Right lobe of liver (tissue), 6 donors: ENCODE results near the gene ST8SIA5. TPM values are rescaled to one million over a fixed set of nuclear protein-coding genes. Genes with fewer than 3 reads are reported as not detected.

Source experiments
- ATAC-seq, 4 donors: fragments of 200-7000 bp; cut with Tn5 transposase; one replicate each; pipeline ENCODE4 v1.9.1; 2020; ENCODE audit warnings: mild to moderate bottlenecking in 4 of 4, moderate library complexity in 4 of 4
- DNase-seq, 3 donors: peaks; one replicate each; pipeline ENCODE4 v3.0.0-alpha.2; 2020
- H3K27ac ChIP-seq, 3 donors: fragments of 200-600 bp; one replicate each; pipeline ENCODE4 v1.8.0; 2022
- H3K27me3 ChIP-seq, 2 donors: fragments of 200-600 bp; one replicate each; pipeline ENCODE4 v1.8.0; 2022
- H3K36me3 ChIP-seq, 4 donors: fragments of 200-600 bp; sonication (generic) in 1 of 4; one replicate each; pipeline versions ENCODE4 v1.5.1 to v1.8.0; 2017 to 2022; ENCODE audit warnings: control low read depth in 1 of 4
- H3K4me1 ChIP-seq, 4 donors: fragments of 200-600 bp; sonication (generic) in 1 of 4; one replicate each; pipeline versions ENCODE4 v1.5.1 to v1.8.0; 2017 to 2022; ENCODE audit warnings: control low read depth in 1 of 4
- H3K4me3 ChIP-seq, 3 donors: fragments of 200-600 bp; one replicate each; pipeline ENCODE4 v1.8.0; 2022
- H3K9me3 ChIP-seq, 4 donors: fragments of 200-600 bp; sonication (generic) in 1 of 4; one replicate each; pipeline versions ENCODE4 v1.5.1 to v1.8.0; 2017 to 2022; ENCODE audit warnings: control low read depth in 1 of 4
- POLR2A ChIP-seq: fragments of 450-650 bp; IDR thresholded peaks from one replicate; pipeline ENCODE4 v1.6.1; 2017; ENCODE audit warnings: antibody characterized with exemption, mild to moderate bottlenecking
- WGBS: methylation state at CpG from one replicate; pipeline ENCODE4 v1.1.6; 2018; ENCODE audit warnings: low coverage, low lambda C conversion rate; ENCODE audit not compliant: insufficient coverage; ENCODE audit errors: missing lambda C conversion rate; 5-methylcytosine and 5-hydroxymethylcytosine counted together
- intact Hi-C, 2 donors: fragments of 100-400 bp; cut with DNase I; formaldehyde crosslinking; loops; one replicate each; pipeline versions ENCODE4 v1.11.2 to v1.14.1; 2022
- total RNA-seq, 6 experiments: library from RNA; depleted of rRNA in 2 of 6; stranded (reverse); fragments of >200 nt in 2 of 6; fragmentation: NEBNext Ultra II Directional in 3 of 6; extraction: Animal tissue kit (Norgen Biotek cat#: 25700) in 3 of 6; gene quantifications; one replicate each; pipeline versions ENCODE4 v1.1.0 to v1.2.4, GENCODE V29; 2016 to 2023
- TF ChIP-seq, protein P1 (sequence below), 4 donors: fragments of 200-600 bp in 3 of 4; fragments of 450-650 bp in 1 of 4; IDR thresholded peaks; one replicate each; pipeline versions ENCODE4 v1.5.1 to v1.8.0; 2016 to 2022; ENCODE audit warnings: antibody characterized with exemption in 4 of 4, mild to moderate bottlenecking in 2 of 4
- donor health status: DM: no; HTN: yes; CAD: no.
- donor health status: DM: no; HTN: no; CAD: no.
- donor health status: DM: no; HTN: no; CAD: no.
- donor health status: DM: no; HTN: yes; CAD: no.
- donor health status: DM: no; HTN: yes; CAD: no.

ST8SIA5 gene
- total RNA-seq, 6 experiments from 2014 or later: 0.07 to 0.92 TPM; not detected in 4

DNA sequence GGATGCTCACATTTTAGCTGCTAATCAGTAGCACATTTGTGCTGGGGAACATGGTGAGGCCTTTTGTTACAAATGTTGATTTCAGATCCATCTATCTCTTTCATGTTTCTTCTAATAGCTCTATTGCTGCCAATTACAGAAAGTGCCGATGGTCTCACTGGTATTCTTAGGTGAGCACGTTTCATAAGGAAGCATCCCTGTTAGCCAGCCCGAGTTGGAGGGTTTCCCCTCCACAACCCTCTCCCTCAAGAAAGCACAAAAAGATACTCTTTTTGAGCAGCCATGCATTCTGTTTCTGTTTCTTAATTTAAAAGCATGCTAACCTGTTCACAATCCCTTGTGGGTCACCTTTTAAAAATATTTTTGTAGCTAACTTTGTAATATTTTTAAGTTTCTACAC lies 30.8 kb upstream of the ST8SIA5 start:
- WGBS: 76% methylated on average over 3 of the region's 3 CpGs
- no peaks in the 10 kb centered on the region for H3K27me3 ChIP-seq
- intact Hi-C loops: no loop called here
- H3K27ac ChIP-seq: no peak overlapping the region
- no peaks in the 10 kb centered on the region for H3K36me3 ChIP-seq
- DNase-seq: no peak
- no peak for ATAC-seq
- no peak overlapping the region for H3K4me3 ChIP-seq
- TF ChIP-seq, protein P1, sequence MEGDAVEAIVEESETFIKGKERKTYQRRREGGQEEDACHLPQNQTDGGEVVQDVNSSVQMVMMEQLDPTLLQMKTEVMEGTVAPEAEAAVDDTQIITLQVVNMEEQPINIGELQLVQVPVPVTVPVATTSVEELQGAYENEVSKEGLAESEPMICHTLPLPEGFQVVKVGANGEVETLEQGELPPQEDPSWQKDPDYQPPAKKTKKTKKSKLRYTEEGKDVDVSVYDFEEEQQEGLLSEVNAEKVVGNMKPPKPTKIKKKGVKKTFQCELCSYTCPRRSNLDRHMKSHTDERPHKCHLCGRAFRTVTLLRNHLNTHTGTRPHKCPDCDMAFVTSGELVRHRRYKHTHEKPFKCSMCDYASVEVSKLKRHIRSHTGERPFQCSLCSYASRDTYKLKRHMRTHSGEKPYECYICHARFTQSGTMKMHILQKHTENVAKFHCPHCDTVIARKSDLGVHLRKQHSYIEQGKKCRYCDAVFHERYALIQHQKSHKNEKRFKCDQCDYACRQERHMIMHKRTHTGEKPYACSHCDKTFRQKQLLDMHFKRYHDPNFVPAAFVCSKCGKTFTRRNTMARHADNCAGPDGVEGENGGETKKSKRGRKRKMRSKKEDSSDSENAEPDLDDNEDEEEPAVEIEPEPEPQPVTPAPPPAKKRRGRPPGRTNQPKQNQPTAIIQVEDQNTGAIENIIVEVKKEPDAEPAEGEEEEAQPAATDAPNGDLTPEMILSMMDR (IDR thresholded peaks at IDR 0.05): no peak
- TF ChIP-seq POLR2A: no peak
- no peaks in the 10 kb centered on the region for H3K9me3 ChIP-seq
- H3K4me1 ChIP-seq: no peaks in the 10 kb centered on the region

DNA sequence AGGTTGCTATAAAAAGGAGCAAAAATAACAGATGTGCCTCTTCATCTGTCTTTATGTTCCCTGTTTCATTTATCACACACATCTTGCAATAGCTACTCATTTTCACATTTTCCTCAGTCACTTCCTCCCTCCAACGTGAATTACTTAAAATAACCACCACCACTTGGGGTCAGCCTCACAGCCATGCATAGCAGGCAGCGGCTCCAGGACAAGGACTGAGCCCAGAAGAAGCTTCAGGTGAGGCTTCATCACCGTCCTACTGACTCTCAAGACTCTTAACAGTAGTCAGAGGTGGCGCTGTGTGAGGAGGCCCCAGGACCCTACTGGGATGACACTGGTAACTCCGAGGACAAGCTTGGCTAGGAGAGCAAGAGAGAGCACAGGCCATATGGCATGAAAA lies 15.5 kb upstream of the ST8SIA5 start:
- Histone ChIP-seq H3K9me3 (no peaks in the 10 kb centered on the region), H3K4me1 (no peaks in the 10 kb centered on the region), H3K27me3 (no peaks in the 10 kb centered on the region), H3K36me3 (no peaks in the 10 kb centered on the region), H3K27ac (no peak overlapping the region), H3K4me3 (no peak overlapping the region)
- no peak for TF ChIP-seq POLR2A
- TF ChIP-seq, protein P1 (IDR thresholded peaks at IDR 0.05): no peak
- ATAC-seq (no peak), DNase-seq (no peak)
- intact Hi-C loops: no loop called here
- WGBS: 48% methylated on average over 3 of the region's 5 CpGs

DNA sequence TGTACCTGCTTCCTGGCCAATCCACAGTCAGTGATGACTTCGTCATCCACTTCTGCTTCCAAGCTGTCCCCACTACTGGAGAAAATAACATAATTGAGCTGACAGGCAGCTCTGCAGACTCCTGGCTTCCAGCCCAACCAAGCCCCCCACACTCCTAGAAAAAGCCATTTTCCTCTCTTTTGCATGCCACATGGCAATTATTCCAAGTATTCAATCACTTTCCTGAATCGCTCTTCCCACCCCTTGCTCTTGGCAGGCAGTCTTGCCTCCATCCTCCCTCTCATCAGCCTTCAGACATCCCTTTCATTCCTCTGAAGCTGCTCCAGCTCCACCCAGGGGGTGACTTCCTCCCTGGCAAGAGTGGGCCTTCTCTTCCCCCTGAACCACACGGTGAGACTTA lies 14.3 kb upstream of the ST8SIA5 start:
- H3K27ac ChIP-seq: no peak overlapping the region
- no peaks in the 10 kb centered on the region for H3K27me3 ChIP-seq
- 42% methylated on average over 3 of the region's 3 CpGs for WGBS
- H3K4me3 ChIP-seq: no peak overlapping the region
- intact Hi-C loops: no loop called here
- DNase-seq (no peak), ATAC-seq (no peak)
- no peaks in the 10 kb centered on the region for H3K4me1 ChIP-seq
- H3K36me3 ChIP-seq: no peaks in the 10 kb centered on the region
- TF ChIP-seq, protein P1 (IDR thresholded peaks at IDR 0.05): no peak
- no peaks in the 10 kb centered on the region for H3K9me3 ChIP-seq

DNA sequence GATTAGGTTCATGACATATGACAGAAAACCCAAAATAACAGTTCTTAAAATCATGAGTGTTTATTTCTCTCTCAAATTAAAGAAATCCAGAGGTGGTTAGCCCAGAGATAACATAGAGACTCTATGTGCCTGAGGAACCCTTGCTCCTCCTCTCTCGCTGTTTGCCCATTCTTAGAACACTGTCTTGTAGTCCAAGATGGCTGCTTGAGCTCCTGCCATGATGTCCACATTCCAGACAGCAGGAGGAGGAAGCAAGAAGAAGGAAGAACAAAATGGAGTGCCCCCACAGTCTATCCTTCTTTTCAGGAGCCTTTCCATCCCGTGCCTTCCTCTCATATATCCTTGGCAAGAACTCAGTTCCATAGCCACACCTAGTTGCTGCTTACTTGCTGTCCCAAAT lies 13.9 kb upstream of the ST8SIA5 start:
- no peaks in the 10 kb centered on the region for H3K4me1 ChIP-seq
- H3K27me3 ChIP-seq: no peaks in the 10 kb centered on the region
- ATAC-seq (no peak), DNase-seq (no peak)
- intact Hi-C loops: no loop called here
- H3K27ac ChIP-seq: no peak overlapping the region
- no peaks in the 10 kb centered on the region for H3K9me3 ChIP-seq
- TF ChIP-seq POLR2A: no peak
- TF ChIP-seq, protein P1 (IDR thresholded peaks at IDR 0.05): no peak
- H3K36me3 ChIP-seq: no peaks in the 10 kb centered on the region
- H3K4me3 ChIP-seq: no peak overlapping the region
- 75% methylated on average over 2 of the region's 2 CpGs for WGBS
